ENCODE data around the gene LSM6.

Gene LSM6

GRCh38 chr4:146142768-146143167, 32.8 kb upstream of the LSM6 start:
- TF ChIP-seq NFIC (IDR thresholded peaks at IDR 0.05): no peak

- no peak for TF ChIP-seq RAD21 (IDR thresholded peaks at IDR 0.05; ENCODE audit: low read depth)
- no peak for TF ChIP-seq EP300 (IDR thresholded peaks at IDR 0.05; ENCODE audit: borderline replicate concordance)
- TF ChIP-seq USF1 (IDR thresholded peaks at IDR 0.05): no peak
- no peak for TF ChIP-seq EGR1 (IDR thresholded peaks at IDR 0.05)
- no peak for TF ChIP-seq TEAD4 (IDR thresholded peaks at IDR 0.05)
- no peak for TF ChIP-seq YY1 (IDR thresholded peaks at IDR 0.05; ENCODE audit: low read depth)
- TF ChIP-seq MAX (IDR thresholded peaks at IDR 0.05): no peak
- no peak for TF ChIP-seq CEBPB (IDR thresholded peaks at IDR 0.05)
- TF ChIP-seq TCF12 (IDR thresholded peaks at IDR 0.05; ENCODE audit: low read depth): no peak
- no peak for TF ChIP-seq TAF1 (IDR thresholded peaks at IDR 0.05; ENCODE audit: low read depth)
- no peak for TF ChIP-seq REST (IDR thresholded peaks at IDR 0.05; ENCODE audit: low read depth)
- TF ChIP-seq NFIC (IDR thresholded peaks at IDR 0.05): no peak
- TF ChIP-seq CREB1 (IDR thresholded peaks at IDR 0.05; ENCODE audit: low read depth): no peak
- no peak for TF ChIP-seq FOXM1 (IDR thresholded peaks at IDR 0.05; ENCODE audit: borderline replicate concordance, low read depth)
- no peak for TF ChIP-seq ZBTB7A (IDR thresholded peaks at IDR 0.05; ENCODE audit: low read depth)
These were observed 31.6 kb upstream of the LSM6 start for GRCh38 chr4:146143888-146144287.

- TF ChIP-seq NFIC (IDR thresholded peaks at IDR 0.05) (no peak), MAX (IDR thresholded peaks at IDR 0.05) (no peak), FOXM1 (IDR thresholded peaks at IDR 0.05; ENCODE audit: borderline replicate concordance, low read depth) (no peak), TAF1 (IDR thresholded peaks at IDR 0.05; ENCODE audit: low read depth) (no peak), EGR1 (IDR thresholded peaks at IDR 0.05) (no peak), REST (IDR thresholded peaks at IDR 0.05; ENCODE audit: low read depth) (no peak), EP300 (IDR thresholded peaks at IDR 0.05; ENCODE audit: borderline replicate concordance) (no peak), USF1 (IDR thresholded peaks at IDR 0.05) (no peak), TCF12 (IDR thresholded peaks at IDR 0.05; ENCODE audit: low read depth) (no peak), CEBPB (IDR thresholded peaks at IDR 0.05) (no peak), YY1 (IDR thresholded peaks at IDR 0.05; ENCODE audit: low read depth) (no peak), RAD21 (IDR thresholded peaks at IDR 0.05; ENCODE audit: low read depth) (no peak), TEAD4 (IDR thresholded peaks at IDR 0.05) (no peak), CREB1 (IDR thresholded peaks at IDR 0.05; ENCODE audit: low read depth) (no peak), ZBTB7A (IDR thresholded peaks at IDR 0.05; ENCODE audit: low read depth) (no peak)
These were observed 28.6 kb upstream of the LSM6 start for GRCh38 chr4:146146918-146147317.

GRCh38 chr4:146148021-146148420, 27.5 kb upstream of the LSM6 start:
- no peak for TF ChIP-seq RAD21 (IDR thresholded peaks at IDR 0.05; ENCODE audit: low read depth)
- no peak for TF ChIP-seq TEAD4 (IDR thresholded peaks at IDR 0.05)
- no peak for TF ChIP-seq EGR1 (IDR thresholded peaks at IDR 0.05)

GRCh38 chr4:146154057-146154456, 21.5 kb upstream of the LSM6 start:
- no peak for TF ChIP-seq NFIC (IDR thresholded peaks at IDR 0.05)
- TF ChIP-seq FOXM1 (IDR thresholded peaks at IDR 0.05; ENCODE audit: borderline replicate concordance, low read depth): no peak
- TF ChIP-seq TCF12 (IDR thresholded peaks at IDR 0.05; ENCODE audit: low read depth): no peak
- TF ChIP-seq ZBTB7A (IDR thresholded peaks at IDR 0.05; ENCODE audit: low read depth): no peak
- TF ChIP-seq CEBPB (IDR thresholded peaks at IDR 0.05): no peak
- TF ChIP-seq EP300 (IDR thresholded peaks at IDR 0.05; ENCODE audit: borderline replicate concordance): no peak
- no peak for TF ChIP-seq TEAD4 (IDR thresholded peaks at IDR 0.05)
- no peak for TF ChIP-seq YY1 (IDR thresholded peaks at IDR 0.05; ENCODE audit: low read depth)
- TF ChIP-seq USF1 (IDR thresholded peaks at IDR 0.05): no peak
- no peak for TF ChIP-seq EGR1 (IDR thresholded peaks at IDR 0.05)
- no peak for TF ChIP-seq REST (IDR thresholded peaks at IDR 0.05; ENCODE audit: low read depth)
- no peak for TF ChIP-seq TAF1 (IDR thresholded peaks at IDR 0.05; ENCODE audit: low read depth)
- no peak for TF ChIP-seq CREB1 (IDR thresholded peaks at IDR 0.05; ENCODE audit: low read depth)
- no peak for TF ChIP-seq RAD21 (IDR thresholded peaks at IDR 0.05; ENCODE audit: low read depth)
- no peak for TF ChIP-seq MAX (IDR thresholded peaks at IDR 0.05)
